Activated CD8-positive, alpha-beta T cell treated with anti-CD3 and anti-CD28 coated beads for 36 hours (primary cell): ENCODE results near the gene PKP1. TPM values are rescaled to one million over a fixed set of nuclear protein-coding genes. Genes with fewer than 3 reads are reported as not detected.

Experiments
- ATAC-seq: fragments of 200-7000 bp; cut with Tn5 transposase; one replicate; pipeline ENCODE4 v1.10.0; 2021; ENCODE audit warnings: mild to moderate bottlenecking, moderate library complexity
- CTCF ChIA-PET: fragments of 350-600 bp; sonication (Branson Sonifier 250); formaldehyde crosslinking; loops from one replicate; lab custom pipeline; 2021; ENCODE audit warnings: antibody characterized with exemption; lab: Charles Lee
- POLR2A ChIA-PET: fragments of 350-600 bp; sonication (Branson Sonifier 250); formaldehyde crosslinking; loops from one replicate; lab custom pipeline; 2021; ENCODE audit warnings: antibody characterized with exemption; lab: Charles Lee
- DNase-seq: peaks from one replicate; pipeline ENCODE4 v3.0.0-alpha.2; 2020
- H3K27ac Mint-ChIP-seq: one replicate; pipeline ENCODE4 v1.8.0; 2021; ENCODE audit warnings: mild to moderate bottlenecking, mixed read lengths
- H3K27me3 Mint-ChIP-seq: one replicate; pipeline ENCODE4 v1.8.0; 2021; ENCODE audit warnings: mixed read lengths
- H3K36me3 Mint-ChIP-seq: one replicate; pipeline ENCODE4 v1.8.0; 2021; ENCODE audit warnings: low read depth, mixed read lengths
- H3K4me1 Mint-ChIP-seq: one replicate; pipeline ENCODE4 v1.8.0; 2021; ENCODE audit warnings: low read depth, mixed read lengths
- H3K4me3 Mint-ChIP-seq: one replicate; pipeline ENCODE4 v1.8.0; 2021; ENCODE audit warnings: mild to moderate bottlenecking, moderate library complexity, mixed read lengths
- H3K9me3 Mint-ChIP-seq: one replicate; pipeline ENCODE4 v1.8.0; 2021; ENCODE audit warnings: mixed read lengths
- CTCF ChIP-seq: fragments of 200-600 bp; IDR thresholded peaks from one replicate; pipeline ENCODE4 v1.8.0; 2022; ENCODE audit warnings: antibody characterized with exemption, mild to moderate bottlenecking
- intact Hi-C: fragments of 100-400 bp; cut with micrococcal nuclease; formaldehyde crosslinking; loops from one replicate; pipeline ENCODE4 v1.10.0; 2022
- total RNA-seq, 2 experiments: library from RNA; stranded (reverse); gene quantifications; one replicate each; pipeline ENCODE4 v1.2.3, GENCODE V29; 2021

Gene PKP1
- total RNA-seq, 2 experiments from 2014 or later = not detected

GRCh38 chr1:201341377-201341776 lies 58.1 kb downstream of the PKP1 start:
- DNase-seq (no peak), ATAC-seq (no peak)
- Mint-ChIP-seq H3K27ac (no peak overlapping the region), H3K9me3 (peaks cover 2% of the 10 kb centered on the region), H3K4me3 (no peak overlapping the region), H3K27me3 (peaks cover 5% of the 10 kb centered on the region), H3K4me1 (no peaks in the 10 kb centered on the region), H3K36me3 (no peaks in the 10 kb centered on the region)
- intact Hi-C loops = no loop called here
- no peak for TF ChIP-seq CTCF
- POLR2A ChIA-PET = interaction anchor here (0.6 kb wide), 1 partner anchor 47 kb away, joined by 3 read pairs; no protein-coding TSS in a partner anchor
- CTCF ChIA-PET = interaction anchor here (1.0 kb wide), 1 partner anchor 168 kb away, joined by 3 read pairs; no protein-coding TSS in a partner anchor

- ChIA-PET CTCF (interaction anchor here (1.4 kb wide), 1 partner anchor 18 kb away, joined by 3 read pairs; no protein-coding TSS in a partner anchor), POLR2A (no interaction called here)
- Mint-ChIP-seq H3K4me1 (no peaks in the 10 kb centered on the region), H3K9me3 (peaks cover 2% of the 10 kb centered on the region), H3K4me3 (no peak overlapping the region), H3K36me3 (no peaks in the 10 kb centered on the region), H3K27ac (no peak overlapping the region), H3K27me3 (peaks cover 21% of the 10 kb centered on the region)
- no peak for DNase-seq
- TF ChIP-seq CTCF = no peak
- intact Hi-C loops = no loop called here
- no peak for ATAC-seq
Measured at GRCh38 chr1:201344206-201345080, 61.1 kb downstream of the PKP1 start.

- Mint-ChIP-seq H3K4me3 (no peak overlapping the region), H3K4me1 (no peaks in the 10 kb centered on the region), H3K36me3 (no peaks in the 10 kb centered on the region), H3K9me3 (peaks cover 2% of the 10 kb centered on the region), H3K27ac (no peak overlapping the region), H3K27me3 (peaks cover 20% of the 10 kb centered on the region)
- DNase-seq = no peak
- ATAC-seq = no peak
- CTCF ChIA-PET = interaction anchor here (1.3 to 1.4 kb wide), 3 partner anchors 17 to 91 kb away, joined by 3 read pairs; no protein-coding TSS in a partner anchor
- POLR2A ChIA-PET = no interaction called here
- intact Hi-C loops = no loop called here
- no peak for TF ChIP-seq CTCF
Measured at GRCh38 chr1:201345081-201345355, 61.7 kb downstream of the PKP1 start.

GRCh38 chr1:201346337-201346939 lies 63.1 kb downstream of the PKP1 start:
- Mint-ChIP-seq H3K27me3 (peaks cover 22% of the 10 kb centered on the region), H3K4me1 (no peaks in the 10 kb centered on the region), H3K9me3 (peaks cover under 1% of the 10 kb centered on the region), H3K4me3 (no peak overlapping the region), H3K36me3 (no peaks in the 10 kb centered on the region), H3K27ac (no peak overlapping the region)
- ATAC-seq = no peak
- intact Hi-C loops = no loop called here
- ChIA-PET POLR2A (no interaction called here), CTCF (interaction anchor here (0.8 to 3.7 kb wide), 13 partner anchors 9 to 182 kb away, joined by 3 to 25 read pairs (median 3); no protein-coding TSS in a partner anchor)
- peak; percentile 21 for DNase-seq
- no peak for TF ChIP-seq CTCF

- H3K4me3 Mint-ChIP-seq = no peak overlapping the region
- intact Hi-C loops = no loop called here
- no peaks in the 10 kb centered on the region for H3K9me3 Mint-ChIP-seq
- CTCF ChIA-PET = interaction anchor here (1.0 to 3.7 kb wide), 10 partner anchors 8 to 182 kb away, joined by 3 to 25 read pairs (median 4); no protein-coding TSS in a partner anchor
- POLR2A ChIA-PET = no interaction called here
- DNase-seq (no peak), ATAC-seq (no peak)
- H3K27ac Mint-ChIP-seq = no peak overlapping the region
- H3K4me1 Mint-ChIP-seq = no peaks in the 10 kb centered on the region
- no peaks in the 10 kb centered on the region for H3K36me3 Mint-ChIP-seq
- TF ChIP-seq CTCF = no peak
- H3K27me3 Mint-ChIP-seq = peaks cover 23% of the 10 kb centered on the region
Measured at GRCh38 chr1:201346987-201347386, 63.7 kb downstream of the PKP1 start.
